GM12878 (cell line): ENCODE data around the gene MEIS1. TPM values are rescaled to one million over a fixed set of nuclear protein-coding genes. Genes with fewer than 3 reads are reported as not detected.

Source experiments
- ATAC-seq: fragments of 200-7000 bp; cut with Tn5 transposase; 3 replicates; pipeline ENCODE4 v1.9.1; 2020; ENCODE audit warnings: mild to moderate bottlenecking, moderate library complexity
- BruUV-seq: library from RNA; stranded (reverse); fragments of 400-500 nt; replicated peaks from 2 replicates; lab custom pipeline; 2021; lab: Mats Ljungman, UMichigan
- CTCF ChIA-PET: fragments of 300-600 bp; sonication (Branson Sonifier 250); formaldehyde crosslinking; extraction: SDS; loops from one replicate; lab custom pipeline; 2021; ENCODE audit warnings: inconsistent platforms; lab: Yijun Ruan, JAX
- POLR2A ChIA-PET: fragments of 350-600 bp; formaldehyde crosslinking; extraction: SDS; loops from one replicate; lab custom pipeline; 2021; ENCODE audit warnings: inconsistent platforms; lab: Charles Lee
- RAD21 ChIA-PET: fragments of 300-600 bp; sonication (Branson Sonifier 250); formaldehyde crosslinking; loops from one replicate; lab custom pipeline; 2023; ENCODE audit warnings: antibody characterized with exemption; ENCODE audit not compliant: unreplicated experiment; lab: Charles Lee
- SMC1A ChIA-PET: fragments of 300-600 bp; sonication (Branson Sonifier 250); formaldehyde crosslinking; loops from one replicate; lab custom pipeline; 2023; ENCODE audit not compliant: unreplicated experiment, uncharacterized antibody; lab: Charles Lee
- DNase-seq: peaks from one replicate; pipeline ENCODE4 v3.0.0-alpha.2; 2011; ENCODE audit warnings: low read depth, low spot score
- FAIRE-seq: peaks from 3 replicates; lab custom pipeline; 2011; peaks lifted over from hg19 to GRCh38; lab: Jason Lieb, UNC
- H2AFZ ChIP-seq: 2 replicates; pipeline ENCODE4 v1.6.0; 2011; ENCODE audit warnings: low read depth, low read length, control low read depth; ENCODE audit not compliant: control insufficient read depth
- H3K27ac ChIP-seq: 2 replicates; pipeline ENCODE4 v1.5.1; 2011; ENCODE audit warnings: control low read depth; ENCODE audit not compliant: control insufficient read depth, insufficient read depth
- H3K27me3 ChIP-seq, 2 experiments: replicated peaks in 1 of 2; 2 replicates each; pipeline versions ENCODE4 v1.6.0 to v1.6.1; 2011; ENCODE audit warnings: low read length in 1 of 2; ENCODE audit not compliant: control insufficient read depth in 2 of 2, insufficient read depth in 2 of 2
- H3K36me3 ChIP-seq, 2 experiments: 2 replicates each; pipeline ENCODE4 v1.5.1; 2011; ENCODE audit warnings: low read length in 1 of 2; ENCODE audit not compliant: control insufficient read depth in 2 of 2, insufficient read depth in 2 of 2
- H3K4me1 ChIP-seq: 2 replicates; pipeline ENCODE4 v1.6.1; 2011; ENCODE audit warnings: mild to moderate bottlenecking, low read length, moderate library complexity, mixed read lengths; ENCODE audit not compliant: control insufficient read depth, insufficient read depth
- H3K4me2 ChIP-seq: 2 replicates; pipeline ENCODE4 v1.6.0; 2011; ENCODE audit warnings: control low read depth; ENCODE audit not compliant: control insufficient read depth, insufficient read depth
- H3K4me3 ChIP-seq: fragments of 200-600 bp; sonication (generic); 2 replicates; pipeline ENCODE4 v1.5.1; 2016
- H3K79me2 ChIP-seq: 2 replicates; pipeline ENCODE4 v1.6.0; 2011; ENCODE audit warnings: low read length; ENCODE audit not compliant: control insufficient read depth, insufficient read depth
- H3K9ac ChIP-seq: 2 replicates; pipeline ENCODE4 v1.8.0; 2011; ENCODE audit warnings: low read length, control low read depth, mixed read lengths; ENCODE audit not compliant: control insufficient read depth, insufficient read depth
- H3K9me3 ChIP-seq: replicated peaks from 3 replicates; pipeline ENCODE4 v1.5.1; 2011; ENCODE audit warnings: mild to moderate bottlenecking, low read length; ENCODE audit not compliant: control insufficient read depth, insufficient read depth
- H4K20me1 ChIP-seq: 2 replicates; pipeline ENCODE4 v1.6.0; 2011; ENCODE audit not compliant: control insufficient read depth, insufficient read depth
- EZH2 ChIP-seq: IDR thresholded peaks from 2 replicates; pipeline ENCODE4 v1.6.1; 2012; ENCODE audit warnings: low read depth, mild to moderate bottlenecking, control low read depth, inconsistent platforms, low read length, borderline replicate concordance; ENCODE audit not compliant: control insufficient read depth
- RAD21 ChIP-seq: IDR thresholded peaks from 2 replicates; pipeline ENCODE4 v1.6.1; 2011; ENCODE audit warnings: mild to moderate bottlenecking, low read depth, low read length, moderate library complexity; ENCODE audit not compliant: insufficient read depth
- TBL1XR1 ChIP-seq: IDR thresholded peaks from 2 replicates; pipeline ENCODE4 v1.6.1; 2012; ENCODE audit warnings: low read depth, low read length, improper control_type of control experiment
- WGBS: methylation state at CpG from one replicate; pipeline ENCODE4 v1.1.6; 2016; ENCODE audit warnings: low lambda C conversion rate; ENCODE audit not compliant: insufficient replicate concordance, insufficient coverage; ENCODE audit errors: missing lambda C conversion rate; 5-methylcytosine and 5-hydroxymethylcytosine counted together
- in situ Hi-C: fragments of 300-500 bp; cut with MboI; formaldehyde crosslinking; loops from 9 replicates; pipeline ENCODE4 v1.14.3; 2018; ENCODE audit warnings: mixed read lengths
- intact Hi-C: fragments of 100-400 bp; cut with micrococcal nuclease; formaldehyde crosslinking; loops from one replicate; pipeline ENCODE4 v1.14.2; 2022; ENCODE audit not compliant: unreplicated experiment
- polyA plus RNA-seq, 11 experiments: library from polyadenylated mRNA; depleted of rRNA in 4 of 11; unstranded in 6 of 11; stranded (reverse) in 5 of 11; fragments of >200 nt; fragmentation: Nextera tagmentation in 4 of 11; fragmentation: Illumina TruSeq in 1 of 11; extraction: Ambion mirVana in 4 of 11; extraction: Trizol in 1 of 11; gene quantifications; 1 replicate in 1 of 11; 2 replicates in 10 of 11; pipeline versions ENCODE4 v1.2.1 to v1.2.3, GENCODE V29; 2011 to 2016; ENCODE audit warnings: inconsistent platforms in 2 of 11, missing spikeins in 2 of 11, low read depth in 1 of 11
- total RNA-seq, 4 experiments: library from RNA; depleted of rRNA in 3 of 4; stranded (reverse); fragments of >200 nt in 3 of 4; fragmentation: Illumina TruSeq in 1 of 4; extraction: Trizol in 1 of 4; gene quantifications; 2 replicates each; pipeline versions ENCODE4 v1.2.1 to v1.2.3, GENCODE V29; 2013 to 2021
- TF ChIP-seq, protein P1 (sequence below), 3 experiments: IDR thresholded peaks in 2 of 3; conservative IDR thresholded peaks in 1 of 3; 2 replicates each; pipeline ENCODE4 v1.5.1; 2011; ENCODE audit warnings: low read depth in 3 of 3, low read length in 3 of 3, mild to moderate bottlenecking in 3 of 3, control low read depth in 2 of 3, moderate library complexity in 2 of 3, inconsistent platforms in 1 of 3, mixed read lengths in 1 of 3; ENCODE audit not compliant: control insufficient read depth in 2 of 3, insufficient read depth in 1 of 3; ENCODE audit errors: extremely low read depth in 1 of 3

The MEIS1 gene
- total and polyA plus RNA-seq, 10 of the 15 experiments (the other 5 are each of a cell fraction or from before 2014, with no cell fraction given): 0.04 to 0.31 (median 0.14) TPM; not detected in 6

DNA sequence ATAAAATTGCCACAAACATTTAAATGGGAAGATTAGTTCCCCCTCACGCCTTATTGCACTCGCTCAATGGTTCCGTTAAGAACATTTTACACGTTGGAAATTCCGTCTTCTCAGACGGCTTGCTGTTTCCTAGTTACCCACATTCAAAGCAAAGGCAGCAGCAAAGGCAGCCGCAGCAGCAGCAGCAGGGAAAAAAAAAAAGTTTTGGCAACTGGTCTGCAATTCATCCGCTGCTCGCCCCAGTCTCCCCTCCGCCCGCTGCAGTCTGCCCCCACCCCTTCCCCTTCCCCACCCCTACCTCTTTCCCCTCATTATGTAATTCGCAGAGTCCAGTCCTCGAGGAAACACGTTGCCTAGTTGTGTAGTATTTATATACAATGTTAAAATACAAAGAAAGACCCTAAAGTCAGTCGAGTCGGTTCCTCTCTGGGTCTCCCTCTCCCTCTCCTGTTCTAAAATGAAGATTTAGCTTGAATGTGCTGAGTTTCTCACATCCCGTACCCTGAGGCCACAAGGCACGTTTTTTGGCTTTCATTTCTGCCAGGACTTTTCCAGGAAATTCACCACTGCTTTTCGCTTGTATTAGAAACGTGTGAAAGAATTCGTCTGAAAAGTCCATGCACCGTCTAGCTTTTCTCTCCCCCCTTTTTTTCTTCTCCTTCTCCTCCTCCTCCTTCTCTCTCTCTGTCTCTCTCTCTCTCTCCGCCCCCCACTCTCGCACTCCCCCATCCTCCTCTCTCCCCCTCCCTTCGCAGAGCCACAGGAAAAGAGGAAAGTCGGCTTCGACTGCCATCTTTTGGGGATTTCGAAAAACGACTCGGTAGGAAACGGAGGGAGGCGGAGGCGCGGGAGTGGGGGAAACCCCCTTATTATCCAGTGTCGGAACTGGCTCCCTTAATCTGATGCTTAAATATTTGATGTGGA lies 140.0 kb downstream of the MEIS1 start:
- no peak for FAIRE-seq
- TF ChIP-seq RAD21 (peak; percentile 41), EZH2 (peak; percentile 87; the same call in 1 of the 2 replicates), TBL1XR1 (no peak)
- TF ChIP-seq, protein P1, sequence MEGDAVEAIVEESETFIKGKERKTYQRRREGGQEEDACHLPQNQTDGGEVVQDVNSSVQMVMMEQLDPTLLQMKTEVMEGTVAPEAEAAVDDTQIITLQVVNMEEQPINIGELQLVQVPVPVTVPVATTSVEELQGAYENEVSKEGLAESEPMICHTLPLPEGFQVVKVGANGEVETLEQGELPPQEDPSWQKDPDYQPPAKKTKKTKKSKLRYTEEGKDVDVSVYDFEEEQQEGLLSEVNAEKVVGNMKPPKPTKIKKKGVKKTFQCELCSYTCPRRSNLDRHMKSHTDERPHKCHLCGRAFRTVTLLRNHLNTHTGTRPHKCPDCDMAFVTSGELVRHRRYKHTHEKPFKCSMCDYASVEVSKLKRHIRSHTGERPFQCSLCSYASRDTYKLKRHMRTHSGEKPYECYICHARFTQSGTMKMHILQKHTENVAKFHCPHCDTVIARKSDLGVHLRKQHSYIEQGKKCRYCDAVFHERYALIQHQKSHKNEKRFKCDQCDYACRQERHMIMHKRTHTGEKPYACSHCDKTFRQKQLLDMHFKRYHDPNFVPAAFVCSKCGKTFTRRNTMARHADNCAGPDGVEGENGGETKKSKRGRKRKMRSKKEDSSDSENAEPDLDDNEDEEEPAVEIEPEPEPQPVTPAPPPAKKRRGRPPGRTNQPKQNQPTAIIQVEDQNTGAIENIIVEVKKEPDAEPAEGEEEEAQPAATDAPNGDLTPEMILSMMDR (IDR thresholded peaks at IDR 0.05 in 2 of 3, conservative IDR thresholded peaks at IDR 0.05 in 1 of 3; ENCODE audit: control insufficient read depth in 2 of 3, extremely low read depth in 1 of 3, insufficient read depth in 1 of 3, low read depth in 3 of 3, low read length in 3 of 3): peak in 1 of 3 experiments; percentile 14; a peak in 2 of 6 replicates
- POLR2A ChIA-PET: no interaction called here
- in situ Hi-C loops (no loop called here), intact Hi-C loops (loop anchor here (2.0 kb wide), 1 partner anchor 142 kb away; no protein-coding TSS in a partner anchor)
- H3K4me3 ChIP-seq: no peak overlapping the region
- no peaks in the 10 kb centered on the region for H3K4me1 ChIP-seq
- no peaks in the 10 kb centered on the region for H3K79me2 ChIP-seq
- no peak overlapping the region for H3K27ac ChIP-seq
- H3K4me2 ChIP-seq: no peak overlapping the region
- no TSS peak for BruUV-seq
- no peak for ATAC-seq
- H3K9ac ChIP-seq: no peak overlapping the region
- CTCF ChIA-PET: no interaction called here
- no peaks in the 10 kb centered on the region for H3K9me3 ChIP-seq
- SMC1A ChIA-PET: no interaction called here
- no peaks in the 10 kb centered on the region for H4K20me1 ChIP-seq
- no peaks in the 10 kb centered on the region for H3K36me3 ChIP-seq
- RAD21 ChIA-PET: no interaction called here
- no peak for DNase-seq
- peaks cover 4 to 11% of the 10 kb centered on the region in 2 experiments; a peak in 3 of 4 replicates for H3K27me3 ChIP-seq
- 2% methylated on average over 27 of the region's 35 CpGs for WGBS
- H2AFZ ChIP-seq: no peak overlapping the region
